Uterus (tissue), 4 donors: ENCODE measurements around the gene TNFRSF4. TPM values are rescaled to one million over a fixed set of nuclear protein-coding genes. Genes with fewer than 3 reads are reported as not detected.

ENCODE experiments used
- DNase-seq, 2 donors: peaks; one replicate each; pipeline ENCODE4 v3.0.0-alpha.2; 2019 to 2020
- H3K27ac ChIP-seq, 2 donors: fragments of 200-600 bp; sonication (generic); 1 replicate in 1 of 2; 2 replicates in 1 of 2; pipeline ENCODE4 v1.5.1; 2016 to 2018
- H3K27me3 ChIP-seq, 2 donors: fragments of 200-600 bp; sonication (generic); one replicate each; pipeline ENCODE4 v1.5.1; 2018 to 2019; ENCODE audit warnings: control low read depth in 1 of 2
- H3K36me3 ChIP-seq, 2 donors: fragments of 200-600 bp; sonication (generic); one replicate each; pipeline ENCODE4 v1.5.1; 2019; ENCODE audit warnings: control low read depth in 1 of 2
- H3K4me1 ChIP-seq, 2 donors: fragments of 200-600 bp; sonication (generic); one replicate each; pipeline ENCODE4 v1.5.1; 2018 to 2019; ENCODE audit warnings: control low read depth in 1 of 2
- H3K4me3 ChIP-seq, 2 donors: fragments of 200-600 bp; sonication (generic); 1 replicate in 1 of 2; 2 replicates in 1 of 2; pipeline ENCODE4 v1.5.1; 2018 to 2019; ENCODE audit warnings: mild to moderate bottlenecking in 1 of 2
- H3K9me3 ChIP-seq, 2 donors: fragments of 200-600 bp; sonication (generic); one replicate each; pipeline ENCODE4 v1.5.1; 2019; ENCODE audit warnings: control low read depth in 1 of 2
- POLR2A ChIP-seq, 2 donors: fragments of 450-650 bp; IDR thresholded peaks; one replicate each; pipeline ENCODE4 v1.6.1; 2016; ENCODE audit warnings: antibody characterized with exemption in 2 of 2, mild to moderate bottlenecking in 1 of 2, moderate library complexity in 1 of 2
- intact Hi-C: fragments of 100-400 bp; cut with DNase I; formaldehyde crosslinking; loops from one replicate; pipeline ENCODE4 v1.15.1; 2023; ENCODE audit warnings: low total_unique reads
- total RNA-seq, 4 donors: library from RNA; depleted of rRNA in 3 of 4; stranded (reverse); fragments of >200 nt in 3 of 4; gene quantifications; one replicate each; pipeline versions ENCODE4 v1.1.0 to v1.2.4, GENCODE V29; 2014 to 2023
- TF ChIP-seq, protein P1 (sequence below), 4 experiments: fragments of 200-600 bp in 2 of 4; fragments of 450-650 bp in 2 of 4; sonication (generic) in 2 of 4; IDR thresholded peaks; one replicate each; pipeline ENCODE4 v1.5.1; 2016 to 2019; ENCODE audit warnings: antibody characterized with exemption in 4 of 4, mild to moderate bottlenecking in 2 of 4, moderate library complexity in 1 of 4
- donor health status: DM: yes; HTN: yes; CAD: no.

Gene TNFRSF4
- total RNA-seq, 4 donors from 2014 or later = 1.3 to 1.5 TPM; not detected in 2

DNA sequence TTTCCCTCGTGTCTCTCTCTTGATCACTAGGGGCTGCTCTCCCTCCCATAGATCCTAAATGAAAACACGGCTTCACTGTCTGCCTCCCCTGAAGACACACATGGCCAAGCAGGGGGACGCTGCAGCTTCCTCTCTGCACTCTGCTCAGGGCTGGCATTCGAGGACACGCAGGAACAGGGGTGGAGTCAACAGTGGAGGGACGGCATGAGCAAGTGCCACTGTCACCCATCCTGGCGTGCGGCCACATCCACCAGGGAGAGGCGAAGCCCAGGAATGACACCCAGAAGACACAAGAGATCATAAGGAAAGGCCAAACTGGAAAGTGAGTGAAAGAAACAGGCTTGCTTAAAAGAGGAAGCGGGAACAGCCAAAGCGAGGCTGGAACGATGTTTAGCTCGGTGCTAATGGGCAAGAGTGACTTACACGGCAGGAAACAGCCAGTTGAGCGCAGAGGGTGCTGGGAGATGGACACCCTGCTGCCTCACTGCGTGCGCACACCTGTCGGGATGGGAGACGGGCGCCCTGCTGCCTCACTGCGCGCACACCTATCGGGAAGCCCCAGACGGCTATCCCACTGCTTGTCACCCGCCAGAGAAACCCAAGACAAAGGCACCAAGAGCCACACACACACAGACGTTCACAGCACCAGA is 46.1 kb upstream of the TNFRSF4 start:
- H3K9me3 ChIP-seq = no peaks in the 10 kb centered on the region
- no peak overlapping the region for H3K4me3 ChIP-seq
- no peaks in the 10 kb centered on the region for H3K4me1 ChIP-seq
- DNase-seq = no peak
- H3K27ac ChIP-seq = no peak overlapping the region
- no peaks in the 10 kb centered on the region for H3K36me3 ChIP-seq
- intact Hi-C loops = no loop called here
- no peaks in the 10 kb centered on the region for H3K27me3 ChIP-seq
- TF ChIP-seq POLR2A (IDR thresholded peaks at IDR 0.05) = no peak
- TF ChIP-seq, protein P1, sequence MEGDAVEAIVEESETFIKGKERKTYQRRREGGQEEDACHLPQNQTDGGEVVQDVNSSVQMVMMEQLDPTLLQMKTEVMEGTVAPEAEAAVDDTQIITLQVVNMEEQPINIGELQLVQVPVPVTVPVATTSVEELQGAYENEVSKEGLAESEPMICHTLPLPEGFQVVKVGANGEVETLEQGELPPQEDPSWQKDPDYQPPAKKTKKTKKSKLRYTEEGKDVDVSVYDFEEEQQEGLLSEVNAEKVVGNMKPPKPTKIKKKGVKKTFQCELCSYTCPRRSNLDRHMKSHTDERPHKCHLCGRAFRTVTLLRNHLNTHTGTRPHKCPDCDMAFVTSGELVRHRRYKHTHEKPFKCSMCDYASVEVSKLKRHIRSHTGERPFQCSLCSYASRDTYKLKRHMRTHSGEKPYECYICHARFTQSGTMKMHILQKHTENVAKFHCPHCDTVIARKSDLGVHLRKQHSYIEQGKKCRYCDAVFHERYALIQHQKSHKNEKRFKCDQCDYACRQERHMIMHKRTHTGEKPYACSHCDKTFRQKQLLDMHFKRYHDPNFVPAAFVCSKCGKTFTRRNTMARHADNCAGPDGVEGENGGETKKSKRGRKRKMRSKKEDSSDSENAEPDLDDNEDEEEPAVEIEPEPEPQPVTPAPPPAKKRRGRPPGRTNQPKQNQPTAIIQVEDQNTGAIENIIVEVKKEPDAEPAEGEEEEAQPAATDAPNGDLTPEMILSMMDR (IDR thresholded peaks at IDR 0.05) = no peak

GRCh38 chr1:1259540-1259939 is 45.6 kb upstream of the TNFRSF4 start:
- Histone ChIP-seq H3K27ac (no peak overlapping the region), H3K4me1 (no peaks in the 10 kb centered on the region), H3K36me3 (no peaks in the 10 kb centered on the region), H3K27me3 (no peaks in the 10 kb centered on the region), H3K4me3 (no peak overlapping the region), H3K9me3 (no peaks in the 10 kb centered on the region)
- no peak for TF ChIP-seq POLR2A (IDR thresholded peaks at IDR 0.05)
- TF ChIP-seq, protein P1 (IDR thresholded peaks at IDR 0.05) = no peak
- intact Hi-C loops = no loop called here
- DNase-seq = no peak

GRCh38 chr1:1259119-1259488 is 45.2 kb upstream of the TNFRSF4 start:
- Histone ChIP-seq H3K4me3 (no peak overlapping the region), H3K27me3 (no peaks in the 10 kb centered on the region), H3K9me3 (no peaks in the 10 kb centered on the region), H3K27ac (no peak overlapping the region), H3K4me1 (no peaks in the 10 kb centered on the region), H3K36me3 (no peaks in the 10 kb centered on the region)
- intact Hi-C loops = no loop called here
- no peak for DNase-seq
- TF ChIP-seq, protein P1 (IDR thresholded peaks at IDR 0.05) = no peak
- no peak for TF ChIP-seq POLR2A (IDR thresholded peaks at IDR 0.05)

- Histone ChIP-seq H3K36me3 (no peaks in the 10 kb centered on the region), H3K27me3 (no peaks in the 10 kb centered on the region), H3K9me3 (no peaks in the 10 kb centered on the region), H3K4me1 (no peaks in the 10 kb centered on the region), H3K27ac (no peak overlapping the region), H3K4me3 (no peak overlapping the region)
- intact Hi-C loops = no loop called here
- TF ChIP-seq, protein P1 (IDR thresholded peaks at IDR 0.05) = no peak
- TF ChIP-seq POLR2A (IDR thresholded peaks at IDR 0.05) = no peak
- DNase-seq = no peak
Observed at GRCh38 chr1:1256956-1257871, 43.3 kb upstream of the TNFRSF4 start.

DNA sequence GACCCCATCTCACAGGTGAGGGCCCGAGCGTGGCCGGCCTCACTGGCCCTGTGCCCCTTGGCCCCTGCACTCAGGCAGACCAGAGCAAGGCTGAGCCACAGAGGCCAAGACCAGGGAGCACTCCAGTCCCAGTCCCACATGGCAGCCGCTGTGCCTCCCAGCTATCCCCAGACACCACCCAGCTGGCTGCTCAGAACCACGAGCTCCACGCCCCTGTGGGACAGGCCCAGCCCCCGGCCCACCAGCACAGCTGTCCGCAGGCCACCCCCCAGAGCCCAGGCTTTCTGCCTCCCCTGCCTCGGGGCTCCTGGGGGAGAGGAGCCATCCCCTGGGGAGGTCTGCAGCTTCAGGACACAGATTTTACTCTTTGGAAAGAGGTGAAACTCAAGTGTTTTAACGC is 41.7 kb upstream of the TNFRSF4 start:
- Histone ChIP-seq H3K27me3 (no peaks in the 10 kb centered on the region), H3K4me3 (no peak overlapping the region), H3K27ac (no peak overlapping the region), H3K36me3 (no peaks in the 10 kb centered on the region), H3K9me3 (no peaks in the 10 kb centered on the region), H3K4me1 (no peaks in the 10 kb centered on the region)
- no peak for TF ChIP-seq POLR2A (IDR thresholded peaks at IDR 0.05)
- TF ChIP-seq, protein P1 (IDR thresholded peaks at IDR 0.05) = no peak
- DNase-seq = no peak
- intact Hi-C loops = no loop called here
